ENCODE data around the gene PDPK1. TPM values are rescaled to one million over a fixed set of nuclear protein-coding genes. Genes with fewer than 3 reads are reported as not detected.

The PDPK1 gene
- 27.4 and 29.2 TPM in 2 replicates for total RNA-seq

GRCh38 chr16:2537451-2538379 lies at the start of gene PDPK1:
PDPK1 (plus strand) TSS chr16:2538021; CDS start chr16:2538113, 92 bp downstream.

GRCh38 chr16:2513405-2514332 lies 24.2 kb upstream of the PDPK1 start, which contains the start of gene ATP6V0C:
ATP6V0C (plus strand) TSS chr16:2513952; CDS start chr16:2514104, 152 bp downstream.

GRCh38 chr16:2520097-2520783 lies 17.6 kb upstream of the PDPK1 start, which contains the start of gene AMDHD2:
AMDHD2 (plus strand) TSS chr16:2520371; CDS start chr16:2520459, 88 bp downstream.

GRCh38 chr16:2531371-2531695 lies 6.5 kb upstream of the PDPK1 start, which contains the start of gene CEMP1:
CEMP1 (minus strand) TSS chr16:2531408; CDS start chr16:2531073, 335 bp downstream.

Small RNA genes within 50 kb of the gene (small RNA-seq; reads per million reads assigned to genes)
- gene AC093525.1 (not detected), gene MIR3178 (not detected)

Other genes starting within 250 kb of the PDPK1 start
- gene ABCA3, start 197.3 kb upstream of the PDPK1 start, total RNA-seq, result 24.3 and 31.2 TPM in 2 replicates
- 41.5 and 70.0 TPM in 2 replicates for gene CCNF, start 108.6 kb upstream of the PDPK1 start, total RNA-seq
- 7.7 and 11.6 TPM in 2 replicates for gene TEDC2, start 77.9 kb upstream of the PDPK1 start, total RNA-seq
- not detected in 2 replicates for gene NTN3, start 66.7 kb upstream of the PDPK1 start, total RNA-seq
- gene TBC1D24, start 62.9 kb upstream of the PDPK1 start, total RNA-seq, result 15.3 and 16.7 TPM in 2 replicates
- gene ATP6V0C, start 24.1 kb upstream of the PDPK1 start, total RNA-seq, result 34.8 and 55.0 TPM in 2 replicates
- 24.3 and 30.5 TPM in 2 replicates for gene AMDHD2, start 17.6 kb upstream of the PDPK1 start, total RNA-seq
- not detected in 2 replicates for gene CEMP1, start 6.6 kb upstream of the PDPK1 start, total RNA-seq
- 25.2 and 27.1 TPM in 2 replicates for gene KCTD5, start 144.5 kb downstream of the PDPK1 start, total RNA-seq
- 0.22 and 0.53 TPM in 2 replicates for gene PRSS27, start 182.2 kb downstream of the PDPK1 start, total RNA-seq
- gene SRRM2, start 214.6 kb downstream of the PDPK1 start, total RNA-seq, result 153 and 155 TPM in 2 replicates
- gene ELOB, start 239.3 kb downstream of the PDPK1 start, total RNA-seq, result 129 and 133 TPM in 2 replicates
- not detected in 2 replicates for gene PRSS33, start 249.5 kb downstream of the PDPK1 start, total RNA-seq

All from thoracic aorta endothelial cell (primary cell).